NCI-H1048 (cell line): ENCODE results near the gene PBX4.

Source experiments
- DNase-seq: peaks from one replicate; lab custom pipeline; 2025; lab: John Stamatoyannopoulos, UW

Gene PBX4

DNA sequence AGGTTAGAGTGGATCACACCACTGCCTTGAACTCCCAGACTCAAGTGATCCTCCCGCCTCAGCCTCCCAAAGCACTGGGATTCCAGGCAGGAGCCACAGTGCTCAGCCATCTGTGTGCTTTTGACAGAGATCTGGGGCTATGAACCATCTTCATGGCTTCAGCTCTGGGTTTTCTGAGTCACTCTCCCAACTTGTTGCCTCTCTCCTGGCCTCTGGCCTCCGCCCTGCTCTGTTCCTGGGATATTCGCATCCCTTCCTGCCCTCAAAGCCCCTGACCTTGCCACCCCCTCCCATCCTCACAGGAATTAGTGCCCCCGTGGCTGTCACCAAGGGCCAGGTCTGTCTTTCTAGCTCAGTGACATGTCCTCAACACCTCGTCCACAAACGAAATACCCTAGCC lies 30.7 kb upstream of the PBX4 start:
- DNase-seq, result no peak

- DNase-seq, result no peak
These were observed 28.7 kb upstream of the PBX4 start for GRCh38 chr19:19647037-19647835.

- DNase-seq, result no peak
These were observed 26.9 kb upstream of the PBX4 start for GRCh38 chr19:19645233-19645870.

DNA sequence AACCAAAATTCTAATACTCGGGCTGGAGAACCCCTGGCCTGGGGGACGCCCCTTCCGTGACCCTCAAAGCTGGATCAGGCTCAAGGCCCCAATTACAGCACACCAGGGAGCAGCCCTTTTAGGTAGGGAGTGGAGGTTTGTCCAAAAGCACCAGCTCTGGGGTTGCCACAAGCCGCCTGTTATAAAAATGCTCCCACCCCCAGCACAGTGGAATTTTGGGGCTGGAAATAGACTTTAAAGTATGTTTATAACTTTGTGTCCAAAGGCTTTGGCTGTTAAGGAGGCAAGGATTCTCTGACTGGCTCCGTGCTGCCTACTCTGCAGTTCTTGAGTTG lies 25.5 kb upstream of the PBX4 start:
- no peak for DNase-seq

DNA sequence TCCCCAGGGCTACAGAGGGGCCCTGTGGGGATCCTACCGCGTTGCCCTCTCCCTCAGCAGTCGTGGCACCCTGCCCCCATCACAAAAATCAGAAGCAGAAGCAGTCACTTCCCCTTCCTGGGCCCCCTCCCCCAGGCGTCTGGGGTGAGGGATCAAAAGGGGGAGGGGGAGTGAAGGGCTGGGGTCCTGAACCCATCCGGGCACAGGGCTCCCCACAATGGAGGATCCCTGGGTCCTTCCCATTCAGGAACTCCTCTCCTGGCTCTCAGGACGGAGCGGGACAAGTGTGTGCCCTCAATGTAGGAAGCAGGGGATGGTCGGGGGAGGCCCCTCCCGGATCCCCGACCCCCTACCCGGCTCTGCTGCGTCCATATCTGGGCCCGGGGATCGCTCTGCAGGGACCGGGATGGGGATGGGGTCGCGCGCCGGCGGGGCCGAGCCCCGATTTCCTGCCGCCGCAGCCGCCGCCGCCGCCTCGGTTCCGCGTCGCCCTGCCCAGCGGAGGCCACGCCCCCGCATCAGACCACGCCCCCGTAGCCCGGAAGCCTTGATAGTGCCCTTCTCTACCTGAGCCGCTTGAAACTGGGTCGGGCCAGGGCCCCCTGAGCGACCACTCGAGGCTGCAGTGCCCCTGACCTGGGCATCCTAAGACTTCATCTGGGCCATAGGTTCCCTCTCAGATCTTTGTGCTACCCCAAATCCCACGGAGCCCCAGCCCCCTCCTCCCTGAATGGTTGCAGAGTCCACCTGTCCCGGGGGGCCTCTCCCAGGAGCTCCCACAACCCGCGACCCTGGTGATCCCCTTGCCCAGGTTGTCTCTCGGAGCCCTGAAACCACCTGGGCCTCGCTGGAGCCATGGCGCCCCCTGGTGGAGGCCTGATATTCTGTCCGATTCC lies 24.9 kb upstream of the PBX4 start, which contains the start of gene GMIP:
TSS of gene GMIP (minus strand) at position 500 of the 896 bp plus-strand sequence. CDS start at position 372, 128 bp downstream.
- peak; percentile 30 for DNase-seq

DNA sequence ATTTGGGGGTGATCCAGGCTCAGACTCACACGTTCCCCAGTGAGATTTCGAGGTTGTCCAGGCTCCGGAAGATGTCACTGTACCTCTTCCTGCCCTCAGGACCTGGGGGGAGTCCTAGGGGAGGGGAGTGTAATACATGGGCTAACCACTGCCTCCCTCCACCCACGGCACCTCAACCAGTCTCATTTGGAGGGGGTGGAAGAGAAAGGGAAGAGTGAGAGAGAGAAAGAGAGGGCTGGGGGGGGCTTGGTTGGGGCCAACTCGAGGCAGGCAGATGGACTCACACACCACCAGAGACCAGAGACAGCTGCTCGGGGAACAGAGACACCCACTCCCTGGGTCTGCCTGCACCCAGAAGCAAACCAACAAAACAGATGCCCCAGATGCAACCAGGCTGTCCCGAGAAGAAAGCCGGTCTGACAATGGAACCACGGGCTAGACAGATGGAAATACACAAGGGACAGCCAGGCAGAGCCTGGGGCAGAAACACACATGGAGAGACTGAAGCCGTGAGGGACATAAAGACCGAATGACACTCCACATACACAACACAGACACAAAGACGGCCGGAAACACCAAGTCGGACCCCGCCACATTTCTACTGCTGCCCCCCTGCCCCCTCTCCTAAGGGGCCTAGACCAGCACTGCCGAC lies 24.1 kb upstream of the PBX4 start:
- no peak for DNase-seq

DNA sequence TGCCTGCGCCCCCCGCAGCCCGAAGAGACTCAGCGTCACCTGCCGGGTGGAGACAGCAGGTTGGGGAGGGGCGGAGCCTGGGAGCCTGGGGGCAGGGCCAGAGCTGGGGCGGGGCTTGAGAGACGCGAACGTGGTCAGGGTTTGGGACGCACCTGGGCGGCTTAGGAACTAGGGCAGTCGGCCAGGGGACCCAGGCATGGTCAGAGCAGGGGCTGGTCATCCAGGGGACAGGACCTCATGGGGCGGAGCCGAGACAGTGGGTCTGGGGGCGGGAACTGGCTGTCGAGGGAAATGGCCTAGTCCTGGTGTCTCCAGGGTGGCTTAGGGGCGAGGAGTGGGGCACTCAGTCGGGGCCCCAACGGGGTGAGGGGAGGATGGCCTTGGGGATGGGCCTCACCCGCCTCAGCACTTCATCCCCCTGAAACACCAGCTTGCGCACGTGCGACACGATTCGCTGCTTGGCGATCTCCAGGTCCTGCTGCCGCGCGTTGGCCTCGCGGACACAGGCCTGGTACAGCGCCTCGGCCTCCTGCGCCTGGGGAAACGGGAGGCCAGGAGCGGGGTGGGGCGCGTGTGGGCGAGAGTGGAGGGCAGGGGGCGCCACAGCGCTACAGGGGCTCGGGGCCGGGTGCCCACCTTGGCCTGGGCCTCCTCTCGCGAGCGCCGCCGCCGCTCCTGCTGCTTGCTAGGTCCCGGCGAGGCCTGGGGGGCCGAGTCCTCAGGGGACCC lies 19.2 kb upstream of the PBX4 start:
- DNase-seq, result no peak

DNA sequence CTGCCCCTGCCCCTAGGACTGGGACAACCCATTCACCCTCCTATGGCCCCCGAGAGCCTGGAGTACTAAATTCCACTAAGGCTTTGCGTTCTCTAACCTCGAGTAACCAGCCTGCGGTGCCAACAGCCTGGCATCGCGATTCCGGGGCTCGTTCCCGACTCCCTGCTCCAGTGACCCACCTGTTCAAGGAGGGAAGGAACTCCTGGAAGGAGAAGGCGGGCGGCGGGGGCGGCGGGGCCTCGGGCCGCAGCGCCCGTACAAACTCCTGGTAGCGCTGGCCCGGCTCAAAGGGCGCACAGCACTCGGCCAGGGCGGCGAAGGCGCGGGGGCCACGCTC lies 18.7 kb upstream of the PBX4 start:
- DNase-seq, result no peak

GRCh38 chr19:19636573-19637185 lies 18.2 kb upstream of the PBX4 start:
- no peak for DNase-seq

DNA sequence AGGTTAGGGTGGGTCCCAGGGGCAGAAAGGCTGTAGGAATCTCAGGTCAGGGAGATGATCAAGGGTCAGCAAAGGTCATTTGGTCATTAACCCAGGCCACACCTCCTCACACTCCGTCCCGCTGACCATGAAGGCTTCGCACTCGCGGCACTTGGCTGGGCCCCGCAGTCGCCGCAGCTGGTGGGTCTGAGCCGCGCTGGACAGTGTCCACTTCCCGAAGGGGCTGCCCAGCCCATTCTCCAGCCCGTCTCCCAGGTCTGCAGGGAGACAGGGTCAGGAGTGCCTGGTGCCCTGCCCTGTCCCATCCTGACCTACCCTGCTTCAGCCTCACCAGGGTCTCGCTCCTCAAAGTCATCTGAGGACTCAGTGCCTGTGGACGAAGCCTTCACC lies 16.8 kb upstream of the PBX4 start:
- DNase-seq, result no peak

- no peak for DNase-seq
These were observed 16.2 kb upstream of the PBX4 start for GRCh38 chr19:19634516-19635312.

- no peak for DNase-seq
These were observed 15.4 kb upstream of the PBX4 start for GRCh38 chr19:19633711-19634515.

GRCh38 chr19:19632661-19633060 lies 14.2 kb upstream of the PBX4 start:
- no peak for DNase-seq

- no peak for DNase-seq
These were observed 12.9 kb upstream of the PBX4 start for GRCh38 chr19:19631346-19631745.

DNA sequence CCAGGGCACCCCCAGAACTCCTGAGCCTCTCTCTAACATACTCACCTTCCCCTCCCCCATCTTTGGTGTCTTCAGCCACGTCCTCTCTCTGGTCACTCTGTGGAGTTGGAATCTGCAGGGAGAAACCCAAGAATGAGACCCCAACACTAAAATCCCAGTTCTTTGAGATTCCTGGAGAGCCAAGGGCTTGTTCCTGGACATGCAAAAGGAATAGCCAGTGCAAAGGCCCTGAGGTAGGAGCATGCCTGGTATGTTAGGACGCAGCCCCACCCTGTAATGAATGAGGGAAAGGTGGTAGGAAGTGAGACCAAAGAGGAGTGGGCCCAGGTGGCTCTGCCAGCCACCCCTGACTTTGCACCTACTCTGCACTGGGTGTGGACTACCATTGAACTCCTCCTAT lies 11.9 kb upstream of the PBX4 start:
- no peak for DNase-seq

GRCh38 chr19:19630062-19630414 lies 11.6 kb upstream of the PBX4 start:
- no peak for DNase-seq

DNA sequence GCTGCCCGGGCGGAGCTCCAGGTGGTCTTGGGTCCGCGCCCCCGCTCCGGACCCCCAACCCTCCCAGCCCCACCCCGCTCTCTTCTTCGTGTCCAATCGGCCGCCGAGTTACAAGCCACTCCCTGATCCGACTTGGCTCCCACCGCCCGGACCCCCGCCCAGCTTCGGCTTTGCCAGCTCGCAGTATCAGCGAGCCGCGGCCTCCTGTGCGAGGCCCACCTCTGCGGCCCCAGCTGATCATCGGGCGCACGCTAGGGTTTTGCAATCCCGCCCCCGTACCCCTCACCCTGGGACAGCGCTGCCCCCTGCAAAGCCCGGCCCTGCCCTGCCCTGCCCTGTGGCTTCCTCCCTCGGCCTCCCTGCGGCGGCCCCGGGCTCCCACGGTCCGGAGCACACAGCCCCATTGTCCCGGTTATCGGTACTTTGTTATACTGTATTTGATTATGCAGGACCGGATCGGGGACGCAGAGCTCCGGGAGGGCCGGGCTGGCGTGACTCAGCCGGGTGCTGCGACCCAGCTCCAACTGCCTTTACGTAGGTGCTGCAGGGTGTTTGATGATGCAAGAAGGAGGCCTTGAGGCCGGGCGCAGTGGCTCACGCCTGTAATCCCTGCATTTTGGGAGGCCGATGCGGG lies 10.1 kb upstream of the PBX4 start:
- peak; percentile 37 for DNase-seq

DNA sequence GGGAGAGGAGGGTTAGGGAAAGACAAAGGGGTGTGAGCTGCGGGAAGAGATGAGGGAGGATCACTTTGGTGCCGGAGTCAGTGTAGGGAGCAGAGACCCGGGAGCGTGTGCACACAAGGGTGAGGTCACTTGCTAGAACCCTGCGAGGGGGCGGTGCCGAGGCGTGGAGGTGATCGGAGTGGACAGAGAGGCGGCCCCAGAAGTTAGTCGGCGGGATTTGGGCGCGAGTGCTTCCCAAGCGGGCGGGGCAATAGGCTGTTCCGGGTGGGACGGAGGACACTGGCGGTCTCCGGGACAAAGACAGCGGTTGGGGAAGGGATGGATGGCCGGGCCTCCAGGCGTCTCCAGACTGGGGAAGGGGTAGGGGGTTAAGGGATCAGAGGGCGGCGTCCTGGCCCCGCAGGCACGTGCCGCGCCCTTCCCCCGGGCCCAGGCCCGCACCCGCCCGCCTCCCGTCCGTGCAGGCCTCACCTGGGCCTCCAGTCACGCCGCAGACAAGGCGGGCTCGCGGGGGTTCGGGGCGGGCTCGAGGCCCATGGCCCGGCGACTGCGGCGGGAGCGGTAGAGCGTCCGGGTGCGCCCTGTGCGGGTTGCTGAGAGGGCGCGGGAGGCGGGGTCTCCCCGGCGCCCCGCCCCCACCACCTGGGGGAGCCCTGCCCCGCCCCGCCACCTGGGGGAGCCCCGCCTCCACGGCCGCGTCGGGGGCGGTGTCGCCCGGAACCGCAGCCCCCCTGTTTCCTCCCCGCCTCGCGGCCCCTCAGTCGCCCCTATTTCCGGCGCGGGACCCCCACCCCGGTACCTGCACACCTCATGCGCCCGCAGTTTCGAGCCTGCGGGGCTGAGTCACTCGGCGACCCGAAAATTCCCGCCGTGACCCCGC lies 9.4 kb upstream of the PBX4 start, which contains the start of gene LPAR2:
TSS of gene LPAR2 (minus strand) at position 600 of the 880 bp plus-strand sequence. CDS start 945 bp downstream, outside the sequence.
- DNase-seq, result peak; percentile 33
